Muscle of leg (tissue), 11 donors: Measurements from ENCODE around the gene MEIKIN. TPM values are rescaled to one million over a fixed set of nuclear protein-coding genes. Genes with fewer than 3 reads are reported as not detected.

ENCODE experiments used
- DNase-seq: peaks from one replicate; pipeline ENCODE4 v3.0.0; 2013
- H3K27ac ChIP-seq: one replicate; pipeline ENCODE4 v1.5.1; 2013; ENCODE audit warnings: mild to moderate bottlenecking, low read length, control low read depth
- H3K27me3 ChIP-seq: one replicate; pipeline ENCODE4 v1.6.1; 2013; ENCODE audit warnings: low read length; ENCODE audit not compliant: control insufficient read depth, insufficient read depth
- H3K36me3 ChIP-seq: one replicate; pipeline ENCODE4 v1.6.1; 2013; ENCODE audit warnings: low read length; ENCODE audit not compliant: control insufficient read depth, insufficient read depth
- H3K4me1 ChIP-seq: one replicate; pipeline ENCODE4 v1.6.1; 2013; ENCODE audit warnings: low read length; ENCODE audit not compliant: control insufficient read depth, insufficient read depth
- H3K4me3 ChIP-seq: one replicate; pipeline ENCODE4 v1.5.1; 2013; ENCODE audit warnings: low read length, control low read depth
- H3K9me3 ChIP-seq: replicated peaks from 2 replicates; pipeline ENCODE4 v1.6.1; 2013; ENCODE audit warnings: low read depth, low read length; ENCODE audit not compliant: control insufficient read depth
- WGBS: methylation state at CpG from one replicate; pipeline ENCODE4 v1.1.5; 2013; ENCODE audit warnings: missing lambda C conversion rate; ENCODE audit not compliant: insufficient coverage; 5-methylcytosine and 5-hydroxymethylcytosine counted together
- polyA plus RNA-seq, 8 donors: library from polyadenylated mRNA; unstranded; fragments of 120-200 nt; gene quantifications; one replicate each; pipeline versions ENCODE4 v1.2.1 to v1.2.3, GENCODE V29; 2013; ENCODE audit warnings: inconsistent platforms in 1 of 8, low replicate concordance in 1 of 8; ENCODE audit not compliant: insufficient read length in 8 of 8, insufficient read depth in 1 of 8
- total RNA-seq: library from RNA; stranded (reverse); fragments of 120-200 nt; gene quantifications from one replicate; pipeline ENCODE4 v1.2.4, GENCODE V29; 2013

Gene MEIKIN
- total and polyA plus RNA-seq, 9 donors: not detected

DNA sequence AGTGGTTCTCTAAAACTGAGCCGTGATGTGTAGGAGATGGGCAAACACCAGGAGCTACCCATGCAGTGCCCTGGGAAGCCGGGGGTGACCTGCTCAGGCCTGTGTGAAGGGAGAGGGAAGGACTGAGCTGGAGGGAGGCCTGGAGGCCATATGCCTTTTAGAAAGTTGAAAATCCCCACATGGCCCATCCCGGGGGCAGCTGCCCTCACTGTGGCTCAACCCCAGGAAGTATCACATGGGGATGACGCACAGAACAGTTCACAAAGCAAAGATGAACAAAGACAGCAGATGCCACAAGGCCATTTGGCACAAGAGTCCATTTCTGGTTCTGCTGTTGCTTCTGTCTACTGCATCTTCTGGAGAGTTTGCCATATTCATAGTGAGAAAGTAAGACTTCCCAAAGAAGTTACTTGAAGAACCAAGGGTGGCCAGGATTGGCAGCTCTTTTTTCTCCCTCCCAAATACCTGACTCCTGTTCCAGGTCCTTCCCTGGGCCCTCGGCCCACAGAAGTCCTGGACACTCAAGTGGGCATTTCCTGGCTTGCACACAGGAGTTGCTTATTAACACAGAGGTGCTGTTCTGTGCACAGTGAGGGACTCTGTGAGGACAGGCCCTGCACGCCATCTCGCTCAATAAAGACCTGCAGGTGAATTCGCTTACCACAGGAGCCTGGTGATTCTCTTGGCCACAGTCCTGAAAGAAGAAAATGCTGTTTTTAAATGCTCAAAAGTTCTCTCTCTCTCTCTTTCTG lies 40.9 kb upstream of the MEIKIN start:
- H3K9me3 ChIP-seq: no peaks in the 10 kb centered on the region
- WGBS: 82% methylated on average over 8 of the region's 8 CpGs
- H3K4me1 ChIP-seq: no peaks in the 10 kb centered on the region
- no peaks in the 10 kb centered on the region for H3K27me3 ChIP-seq
- H3K36me3 ChIP-seq: no peaks in the 10 kb centered on the region
- DNase-seq: no peak
- H3K4me3 ChIP-seq: no peak overlapping the region
- no peak overlapping the region for H3K27ac ChIP-seq

- Histone ChIP-seq H3K27me3 (peaks cover 2% of the 10 kb centered on the region), H3K4me3 (no peak overlapping the region), H3K36me3 (no peaks in the 10 kb centered on the region), H3K27ac (no peak overlapping the region), H3K9me3 (no peaks in the 10 kb centered on the region), H3K4me1 (no peaks in the 10 kb centered on the region)
- DNase-seq: no peak
- WGBS: 82% methylated on average over 4 of the region's 8 CpGs
Observed at GRCh38 chr5:131984956-131985665, 39.6 kb upstream of the MEIKIN start.

GRCh38 chr5:131983244-131983771 lies 37.8 kb upstream of the MEIKIN start:
- WGBS: 58% methylated on average over 2 of the region's 2 CpGs
- Histone ChIP-seq H3K36me3 (no peaks in the 10 kb centered on the region), H3K27me3 (peaks cover 2% of the 10 kb centered on the region), H3K27ac (no peak overlapping the region), H3K4me3 (no peak overlapping the region), H3K4me1 (no peaks in the 10 kb centered on the region), H3K9me3 (no peaks in the 10 kb centered on the region)
- peak; percentile 48 for DNase-seq

GRCh38 chr5:131981516-131981915 lies 36.1 kb upstream of the MEIKIN start:
- H3K27ac ChIP-seq: no peak overlapping the region
- H3K36me3 ChIP-seq: no peaks in the 10 kb centered on the region
- H3K4me1 ChIP-seq: no peaks in the 10 kb centered on the region
- 94% methylated on average over 3 of the region's 4 CpGs for WGBS
- no peak overlapping the region for H3K4me3 ChIP-seq
- DNase-seq: no peak
- peaks cover 2% of the 10 kb centered on the region for H3K27me3 ChIP-seq
- no peaks in the 10 kb centered on the region for H3K9me3 ChIP-seq

DNA sequence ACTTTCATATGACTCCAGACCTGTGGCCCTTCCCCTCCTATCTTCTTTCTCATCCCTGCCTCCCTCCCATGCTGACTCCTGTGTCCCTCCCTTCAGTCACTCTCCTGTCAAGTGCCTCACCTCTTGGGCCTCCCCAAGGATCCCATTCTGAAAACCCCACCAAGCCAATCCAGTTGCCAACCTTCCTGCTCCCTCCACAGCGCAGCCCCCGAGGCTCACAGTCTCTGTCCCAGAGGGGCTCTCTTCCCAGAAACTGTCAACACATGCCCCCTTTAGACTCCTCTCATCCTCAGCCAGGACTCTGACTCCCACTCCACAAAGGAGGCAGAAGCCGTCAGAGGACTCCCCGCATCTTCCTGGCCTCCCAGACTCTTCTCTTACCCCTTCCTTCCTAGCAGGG lies 35.2 kb upstream of the MEIKIN start:
- no peak for DNase-seq
- H3K36me3 ChIP-seq: no peaks in the 10 kb centered on the region
- peaks cover 2% of the 10 kb centered on the region for H3K27me3 ChIP-seq
- H3K4me1 ChIP-seq: no peaks in the 10 kb centered on the region
- no peak overlapping the region for H3K4me3 ChIP-seq
- 74% methylated on average over 4 of the region's 4 CpGs for WGBS
- H3K27ac ChIP-seq: no peak overlapping the region
- no peaks in the 10 kb centered on the region for H3K9me3 ChIP-seq

DNA sequence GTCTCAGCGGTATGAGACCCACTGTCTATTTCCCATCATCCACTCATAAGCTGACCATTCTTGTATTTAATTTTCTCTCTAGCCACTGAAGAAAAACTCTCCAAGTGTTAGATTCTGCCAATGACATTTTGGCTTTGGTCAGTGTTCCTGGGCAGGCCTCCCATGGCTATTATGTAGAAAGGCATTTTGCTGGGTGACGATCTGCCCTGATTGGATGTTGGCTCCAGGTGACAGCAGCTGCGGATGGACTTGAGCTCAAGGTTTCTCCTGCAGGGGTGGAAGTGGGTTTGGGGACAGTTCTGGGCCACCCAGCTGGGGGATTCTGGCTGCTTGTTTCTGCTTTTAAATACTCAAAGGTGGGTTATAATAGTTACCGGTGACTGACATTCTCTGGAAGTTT lies 34.4 kb upstream of the MEIKIN start:
- no peak overlapping the region for H3K27ac ChIP-seq
- no peaks in the 10 kb centered on the region for H3K9me3 ChIP-seq
- no peak for DNase-seq
- H3K36me3 ChIP-seq: no peaks in the 10 kb centered on the region
- peaks cover 2% of the 10 kb centered on the region for H3K27me3 ChIP-seq
- H3K4me3 ChIP-seq: no peak overlapping the region
- H3K4me1 ChIP-seq: no peaks in the 10 kb centered on the region
- 95% methylated on average over 2 of the region's 4 CpGs for WGBS

- no peak for DNase-seq
- H3K27ac ChIP-seq: no peak overlapping the region
- no peaks in the 10 kb centered on the region for H3K4me1 ChIP-seq
- no peaks in the 10 kb centered on the region for H3K36me3 ChIP-seq
- 17% methylated on average over 1 of the region's 2 CpGs for WGBS
- H3K27me3 ChIP-seq: peaks cover 2% of the 10 kb centered on the region
- no peak overlapping the region for H3K4me3 ChIP-seq
- no peaks in the 10 kb centered on the region for H3K9me3 ChIP-seq
Observed at GRCh38 chr5:131977212-131977604, 31.7 kb upstream of the MEIKIN start.

DNA sequence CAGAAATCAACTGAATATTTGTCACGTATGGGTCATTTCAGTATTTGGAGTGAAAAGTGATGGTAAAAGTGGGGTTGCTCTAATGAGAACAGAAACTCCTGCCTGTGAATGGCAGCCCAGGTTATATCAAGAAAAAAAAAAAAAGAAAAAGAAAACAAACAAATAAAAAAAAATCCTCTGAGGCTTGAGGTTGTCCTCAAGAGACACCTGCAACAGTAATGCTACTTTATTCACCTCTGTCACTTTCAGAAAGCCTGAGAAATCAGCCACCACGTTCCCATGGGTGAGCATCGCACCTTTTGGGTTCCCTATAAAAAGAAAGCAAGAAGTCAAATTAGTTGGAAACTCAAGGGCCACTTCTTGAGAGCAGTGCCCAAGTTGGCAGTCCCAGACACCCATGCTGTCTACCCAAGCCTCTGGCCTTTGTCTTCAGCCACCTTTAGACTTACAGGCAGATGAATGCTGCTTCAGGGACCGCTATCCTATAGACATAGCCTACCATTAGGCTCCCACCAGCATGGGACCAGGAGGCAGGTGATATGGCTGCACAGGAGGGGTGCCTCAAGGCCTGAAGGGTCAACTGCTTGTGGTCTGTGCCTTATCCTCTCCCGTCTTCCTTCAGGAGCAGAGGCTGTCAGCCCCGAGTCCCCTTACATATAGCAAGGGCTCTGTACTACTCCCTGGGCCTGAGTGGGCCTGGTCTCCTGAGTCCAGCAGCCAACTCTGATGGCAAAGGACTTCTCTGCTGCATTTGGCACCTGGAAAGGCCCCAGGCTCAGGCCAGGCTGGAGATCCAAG lies 31.1 kb upstream of the MEIKIN start:
- H3K36me3 ChIP-seq: no peaks in the 10 kb centered on the region
- no peak overlapping the region for H3K4me3 ChIP-seq
- H3K4me1 ChIP-seq: no peaks in the 10 kb centered on the region
- no peaks in the 10 kb centered on the region for H3K9me3 ChIP-seq
- DNase-seq: no peak
- H3K27ac ChIP-seq: no peak overlapping the region
- peaks cover 2% of the 10 kb centered on the region for H3K27me3 ChIP-seq
- WGBS: 84% methylated on average over 4 of the region's 6 CpGs

- 28% methylated on average over 8 of the region's 12 CpGs for WGBS
- no peak overlapping the region for H3K27ac ChIP-seq
- H3K27me3 ChIP-seq: no peaks in the 10 kb centered on the region
- no peak overlapping the region for H3K4me3 ChIP-seq
- no peaks in the 10 kb centered on the region for H3K4me1 ChIP-seq
- no peaks in the 10 kb centered on the region for H3K9me3 ChIP-seq
- no peaks in the 10 kb centered on the region for H3K36me3 ChIP-seq
- no peak for DNase-seq
Observed at GRCh38 chr5:131974956-131975726, 29.7 kb upstream of the MEIKIN start.
